Fibroblast of mammary gland (primary cell): ENCODE data around the gene ARHGAP10.

Experiments
- DNase-seq: peaks from one replicate; pipeline ENCODE4 v3.0.0-alpha.2; 2010; ENCODE audit warnings: low read depth
- H3K4me3 ChIP-seq: 2 replicates; pipeline ENCODE4 v1.5.1; 2011; ENCODE audit warnings: low read depth, mild to moderate bottlenecking, low read length, moderate library complexity; ENCODE audit not compliant: control insufficient read depth
- TF ChIP-seq, protein P1 (sequence below): conservative IDR thresholded peaks from 2 replicates; pipeline ENCODE4 v1.5.1; 2011; ENCODE audit warnings: low read depth, low read length, inconsistent platforms; ENCODE audit not compliant: control insufficient read depth, insufficient read depth

ARHGAP10 gene

DNA sequence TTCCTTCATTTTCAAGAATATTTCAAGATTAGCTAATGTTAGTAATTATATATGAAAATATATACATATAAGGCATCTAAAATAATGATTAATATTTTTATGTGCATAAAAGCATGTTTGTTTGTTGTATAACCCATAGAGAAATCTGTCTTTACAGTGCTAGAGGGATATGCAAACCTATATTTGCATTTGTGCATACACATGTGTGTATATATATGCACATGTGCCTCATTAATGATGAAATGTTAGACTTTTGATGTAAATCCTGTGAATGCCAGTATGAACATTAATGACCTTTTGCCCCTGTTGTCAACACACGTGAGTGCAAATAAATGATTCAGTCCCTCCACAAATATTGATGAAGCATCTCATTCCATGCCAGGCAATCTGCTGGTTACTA lies 197.9 kb downstream of the ARHGAP10 start:
- H3K4me3 ChIP-seq = no peak overlapping the region
- DNase-seq = no peak
- TF ChIP-seq, protein P1, sequence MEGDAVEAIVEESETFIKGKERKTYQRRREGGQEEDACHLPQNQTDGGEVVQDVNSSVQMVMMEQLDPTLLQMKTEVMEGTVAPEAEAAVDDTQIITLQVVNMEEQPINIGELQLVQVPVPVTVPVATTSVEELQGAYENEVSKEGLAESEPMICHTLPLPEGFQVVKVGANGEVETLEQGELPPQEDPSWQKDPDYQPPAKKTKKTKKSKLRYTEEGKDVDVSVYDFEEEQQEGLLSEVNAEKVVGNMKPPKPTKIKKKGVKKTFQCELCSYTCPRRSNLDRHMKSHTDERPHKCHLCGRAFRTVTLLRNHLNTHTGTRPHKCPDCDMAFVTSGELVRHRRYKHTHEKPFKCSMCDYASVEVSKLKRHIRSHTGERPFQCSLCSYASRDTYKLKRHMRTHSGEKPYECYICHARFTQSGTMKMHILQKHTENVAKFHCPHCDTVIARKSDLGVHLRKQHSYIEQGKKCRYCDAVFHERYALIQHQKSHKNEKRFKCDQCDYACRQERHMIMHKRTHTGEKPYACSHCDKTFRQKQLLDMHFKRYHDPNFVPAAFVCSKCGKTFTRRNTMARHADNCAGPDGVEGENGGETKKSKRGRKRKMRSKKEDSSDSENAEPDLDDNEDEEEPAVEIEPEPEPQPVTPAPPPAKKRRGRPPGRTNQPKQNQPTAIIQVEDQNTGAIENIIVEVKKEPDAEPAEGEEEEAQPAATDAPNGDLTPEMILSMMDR = no peak

DNA sequence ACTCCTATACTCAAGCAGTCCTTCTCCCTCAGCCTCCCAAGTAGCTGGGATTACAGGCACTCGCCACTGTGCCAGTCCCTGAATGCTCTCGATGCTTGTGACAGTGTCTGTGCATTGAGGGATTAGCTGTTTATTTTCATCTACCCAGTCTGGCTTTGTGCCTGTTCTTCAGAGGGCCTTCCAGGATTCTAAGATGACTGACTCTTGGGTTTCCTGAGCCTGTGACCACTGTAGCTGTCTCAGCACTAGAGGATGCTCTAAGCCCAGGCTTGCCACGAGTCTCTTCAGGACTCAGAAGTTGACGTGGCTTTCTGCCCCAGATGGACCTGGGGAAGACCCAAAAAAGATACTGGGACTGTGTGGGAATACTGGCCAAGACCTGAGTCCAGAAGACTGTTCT lies 201.4 kb downstream of the ARHGAP10 start:
- DNase-seq = peak; percentile 8
- H3K4me3 ChIP-seq = no peak overlapping the region
- TF ChIP-seq, protein P1 = no peak

DNA sequence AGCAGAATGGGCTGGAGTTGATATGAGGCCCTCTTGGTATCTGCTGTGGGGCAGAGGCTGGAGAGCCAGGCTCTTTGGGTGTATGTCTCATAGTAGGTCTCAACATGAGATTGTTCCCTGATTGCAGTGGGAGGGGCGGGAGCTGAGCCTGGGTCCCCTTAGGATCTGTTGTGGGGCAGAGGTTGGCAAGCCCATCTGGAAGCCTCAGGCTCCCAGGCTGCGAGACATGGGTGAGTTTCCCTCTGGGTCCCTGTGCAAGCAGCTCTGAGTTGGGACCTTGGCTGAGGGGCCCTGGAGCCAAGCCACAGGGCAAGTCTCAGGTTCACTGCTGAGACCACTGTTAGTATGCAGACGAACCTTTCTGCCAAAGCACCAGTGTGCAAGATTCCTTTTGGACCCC lies 201.9 kb downstream of the ARHGAP10 start:
- no peak overlapping the region for H3K4me3 ChIP-seq
- TF ChIP-seq, protein P1 = no peak
- no peak for DNase-seq

DNA sequence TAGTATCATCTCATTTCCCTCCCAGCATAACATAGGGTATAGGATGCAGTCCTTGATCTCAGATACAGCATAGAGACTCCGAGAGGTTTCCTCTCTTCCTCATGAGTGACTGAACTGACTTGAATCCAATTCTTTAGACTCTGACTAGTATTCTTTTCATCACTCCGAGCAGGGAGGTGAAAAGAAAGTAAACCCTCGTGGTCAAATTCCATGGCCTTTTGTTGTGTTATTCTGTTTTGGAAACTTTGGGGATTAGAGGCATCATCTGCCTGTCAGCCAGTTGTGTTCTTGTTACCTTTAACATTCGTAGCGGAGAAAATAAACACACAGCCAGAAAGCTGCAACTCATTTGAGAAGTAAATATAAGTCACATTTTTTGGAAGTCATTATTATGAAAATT lies 206.6 kb downstream of the ARHGAP10 start:
- no peak for DNase-seq
- TF ChIP-seq, protein P1 = no peak
- no peak overlapping the region for H3K4me3 ChIP-seq

DNA sequence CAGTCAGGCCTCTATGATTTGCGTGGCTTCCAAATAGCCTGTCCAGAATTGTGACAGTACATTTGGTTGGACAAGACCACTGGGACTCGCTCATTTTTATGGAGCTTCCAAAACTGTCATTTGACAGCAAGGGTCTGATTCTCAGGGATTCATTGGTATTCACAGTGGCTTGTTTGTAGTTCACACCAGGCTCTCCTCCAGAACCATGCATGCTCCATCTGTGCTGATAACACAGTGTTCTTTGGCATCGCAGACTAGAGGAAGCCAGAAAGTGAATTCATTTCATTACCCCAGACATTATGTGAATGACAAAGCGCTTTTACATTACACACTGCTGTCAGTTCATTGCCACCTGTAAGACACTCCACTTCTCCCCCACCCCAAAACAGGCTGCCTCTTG lies 208.3 kb downstream of the ARHGAP10 start:
- TF ChIP-seq, protein P1 = no peak
- H3K4me3 ChIP-seq = no peak overlapping the region
- DNase-seq = no peak

DNA sequence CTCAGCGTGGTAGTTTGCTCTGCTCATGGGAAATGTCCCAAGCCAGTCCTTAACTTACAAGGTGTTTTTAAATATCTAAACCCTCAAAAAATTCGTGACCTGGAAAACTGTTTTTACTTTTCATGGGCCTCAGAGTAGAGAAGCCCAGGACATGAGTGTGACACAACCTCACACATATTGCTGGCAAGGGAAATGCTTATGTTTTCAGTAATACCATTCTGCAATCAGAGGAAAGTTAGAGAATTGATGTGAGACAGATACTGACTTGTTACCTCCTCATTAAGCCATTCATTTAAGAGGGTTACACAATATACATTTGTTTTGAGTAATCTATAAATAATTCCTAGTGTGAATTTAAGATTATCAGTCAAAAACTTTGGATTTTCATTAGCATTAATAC lies 209.5 kb downstream of the ARHGAP10 start:
- no peak for DNase-seq
- H3K4me3 ChIP-seq = no peak overlapping the region
- TF ChIP-seq, protein P1 = no peak

DNA sequence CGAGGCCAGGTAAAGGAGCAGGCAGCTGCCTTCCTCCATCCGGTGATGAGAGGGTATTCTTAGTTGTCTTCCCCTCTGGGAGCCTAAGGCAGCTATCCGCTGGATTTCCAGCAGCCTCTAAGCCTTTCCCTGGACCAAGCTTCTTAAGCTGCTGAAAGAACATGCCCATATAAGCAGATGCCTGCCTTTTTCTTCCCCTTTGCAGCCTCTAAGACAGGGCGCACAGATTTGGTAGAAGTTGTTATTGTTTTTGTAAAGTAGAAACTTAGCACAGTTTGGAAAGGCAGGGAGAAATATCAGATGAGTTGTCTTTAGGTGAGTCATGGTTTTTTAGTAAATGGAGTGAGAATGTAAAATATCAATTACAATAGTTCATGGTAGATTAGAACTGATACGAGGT lies 210.8 kb downstream of the ARHGAP10 start:
- TF ChIP-seq, protein P1 = no peak
- DNase-seq = peak; percentile 22
- H3K4me3 ChIP-seq = no peak overlapping the region
